Urinary bladder (tissue), 4 donors: ENCODE measurements around the gene ATR. TPM values are rescaled to one million over a fixed set of nuclear protein-coding genes. Genes with fewer than 3 reads are reported as not detected.

Experiments
- DNase-seq: peaks from one replicate; pipeline ENCODE4 v3.0.0-alpha.2; 2015; ENCODE audit errors: extremely low spot score
- H3K27ac ChIP-seq: one replicate; pipeline ENCODE4 v1.5.1; 2013; ENCODE audit warnings: low read depth, mild to moderate bottlenecking, moderate library complexity
- H3K36me3 ChIP-seq: one replicate; pipeline ENCODE4 v1.6.1; 2013; ENCODE audit warnings: mild to moderate bottlenecking, moderate library complexity; ENCODE audit not compliant: insufficient read depth
- H3K4me1 ChIP-seq: one replicate; pipeline ENCODE4 v1.6.1; 2013; ENCODE audit warnings: mild to moderate bottlenecking, moderate library complexity; ENCODE audit not compliant: insufficient read depth
- H3K4me3 ChIP-seq: one replicate; pipeline ENCODE4 v1.5.1; 2013; ENCODE audit warnings: low read depth, low read length
- WGBS: extraction: QIAGEN DNeasy Blood & Tissue Kit; methylation state at CpG from one replicate; pipeline ENCODE4 v1.1.7; 2013; 5-methylcytosine and 5-hydroxymethylcytosine counted together
- polyA plus RNA-seq: library from polyadenylated mRNA; stranded (reverse); fragments of 200-250 nt; gene quantifications from one replicate; pipeline ENCODE4 v1.2.3, GENCODE V29; 2013
- total RNA-seq: library from RNA; depleted of rRNA; stranded (reverse); fragments of >200 nt; gene quantifications from one replicate; pipeline ENCODE4 v1.2.3, GENCODE V29; 2014
- donor health status: healthy with polysubstance abuse.
- donor health status: healthy.

The ATR gene
- total and polyA plus RNA-seq, 2 donors: 8.1 to 53.8 TPM

GRCh38 chr3:142530296-142530695 is 48.2 kb downstream of the ATR start:
- no peak for DNase-seq
- WGBS: 91% methylated on average over 1 of the region's 1 CpG
- no peak overlapping the region for H3K27ac ChIP-seq
- peaks cover 2% of the 10 kb centered on the region for H3K36me3 ChIP-seq
- H3K4me1 ChIP-seq: no peaks in the 10 kb centered on the region
- H3K4me3 ChIP-seq: no peak overlapping the region

- Histone ChIP-seq H3K27ac (no peak overlapping the region), H3K4me1 (no peaks in the 10 kb centered on the region), H3K36me3 (peaks cover 3% of the 10 kb centered on the region), H3K4me3 (no peak overlapping the region)
- 68% methylated on average over 4 of the region's 4 CpGs for WGBS
- DNase-seq: no peak
Measured at GRCh38 chr3:142523921-142524566, 54.5 kb downstream of the ATR start.

GRCh38 chr3:142509079-142509478 is 69.5 kb downstream of the ATR start:
- Histone ChIP-seq H3K36me3 (no peaks in the 10 kb centered on the region), H3K27ac (no peak overlapping the region), H3K4me1 (no peaks in the 10 kb centered on the region), H3K4me3 (no peak overlapping the region)
- no peak for DNase-seq
- WGBS: 98% methylated on average over 3 of the region's 3 CpGs

GRCh38 chr3:142507241-142507640 is 71.3 kb downstream of the ATR start:
- DNase-seq: no peak
- 98% methylated on average over 4 of the region's 4 CpGs for WGBS
- Histone ChIP-seq H3K4me3 (no peak overlapping the region), H3K4me1 (no peaks in the 10 kb centered on the region), H3K27ac (no peak overlapping the region), H3K36me3 (no peaks in the 10 kb centered on the region)

- WGBS: 97% methylated on average over 2 of the region's 2 CpGs
- Histone ChIP-seq H3K4me1 (no peaks in the 10 kb centered on the region), H3K36me3 (no peaks in the 10 kb centered on the region), H3K4me3 (no peak overlapping the region), H3K27ac (no peak overlapping the region)
- peak; percentile 14 for DNase-seq
Measured at GRCh38 chr3:142502187-142502985, 76.1 kb downstream of the ATR start.

GRCh38 chr3:142501004-142501926 is 77.3 kb downstream of the ATR start:
- H3K36me3 ChIP-seq: no peaks in the 10 kb centered on the region
- DNase-seq: peak; percentile 8
- no peaks in the 10 kb centered on the region for H3K4me1 ChIP-seq
- no peak overlapping the region for H3K4me3 ChIP-seq
- no peak overlapping the region for H3K27ac ChIP-seq
- WGBS: 82% methylated on average over 5 of the region's 5 CpGs

- Histone ChIP-seq H3K36me3 (no peaks in the 10 kb centered on the region), H3K4me3 (no peak overlapping the region), H3K4me1 (no peaks in the 10 kb centered on the region), H3K27ac (no peak overlapping the region)
- WGBS: 78% methylated on average over 2 of the region's 2 CpGs
- no peak for DNase-seq
Measured at GRCh38 chr3:142500211-142500610, 78.3 kb downstream of the ATR start.

GRCh38 chr3:142498397-142499180 is 79.9 kb downstream of the ATR start:
- Histone ChIP-seq H3K4me1 (no peaks in the 10 kb centered on the region), H3K27ac (no peak overlapping the region), H3K36me3 (no peaks in the 10 kb centered on the region), H3K4me3 (no peak overlapping the region)
- DNase-seq: no peak
- WGBS: 57% methylated on average over 2 of the region's 2 CpGs

GRCh38 chr3:142497729-142498128 is 80.8 kb downstream of the ATR start:
- Histone ChIP-seq H3K27ac (no peak overlapping the region), H3K36me3 (no peaks in the 10 kb centered on the region), H3K4me3 (no peak overlapping the region), H3K4me1 (no peaks in the 10 kb centered on the region)
- no peak for DNase-seq
- 83% methylated on average over 1 of the region's 1 CpG for WGBS

GRCh38 chr3:142495103-142495502 is 83.4 kb downstream of the ATR start:
- no peak for DNase-seq
- 81% methylated on average over 3 of the region's 3 CpGs for WGBS
- peaks cover 3% of the 10 kb centered on the region for H3K36me3 ChIP-seq

GRCh38 chr3:142492184-142492583 is 86.3 kb downstream of the ATR start:
- H3K4me3 ChIP-seq: no peak overlapping the region
- 97% methylated on average over 2 of the region's 2 CpGs for whole genome bisulfite sequencing
- H3K36me3 ChIP-seq: peaks cover 3% of the 10 kb centered on the region
- no peaks in the 10 kb centered on the region for H3K4me1 ChIP-seq
- DNase-seq: no peak
- H3K27ac ChIP-seq: no peak overlapping the region

More at GRCh38 chr3:142495103-142495502, 83.4 kb downstream of the ATR start:
- no peak overlapping the region for H3K4me3 ChIP-seq
- no peaks in the 10 kb centered on the region for H3K4me1 ChIP-seq
- no peak overlapping the region for H3K27ac ChIP-seq

- H3K4me1 ChIP-seq: no peaks in the 10 kb centered on the region
- 96% methylated on average over 5 of the region's 5 CpGs for WGBS
- H3K36me3 ChIP-seq: peaks cover 5% of the 10 kb centered on the region
- H3K4me3 ChIP-seq: no peak overlapping the region
- peak; percentile 8 for DNase-seq
- H3K27ac ChIP-seq: no peak overlapping the region
Measured at GRCh38 chr3:142489572-142490323, 88.8 kb downstream of the ATR start.
